Activated CD8-positive, alpha-beta memory T cell treated with anti-CD3 and anti-CD28 coated beads, Interleukin-2, amount 10 ng/mL, durations not matched to agents 7 days and 5 days (primary cell): ENCODE data around the gene CARMIL1. TPM values are rescaled to one million over a fixed set of nuclear protein-coding genes. Genes with fewer than 3 reads are reported as not detected.

ENCODE experiments used
- ATAC-seq: fragments of 150-1000 bp; cut with Tn5 transposase; one replicate; pipeline ENCODE4 v1.10.0; 2021; ENCODE audit warnings: moderate library complexity
- CTCF ChIA-PET: fragments of 350-600 bp; sonication (Branson Sonifier 250); formaldehyde crosslinking; loops from one replicate; lab custom pipeline; 2021; ENCODE audit warnings: antibody characterized with exemption; lab: Charles Lee
- DNase-seq: peaks from one replicate; pipeline ENCODE4 v3.0.0-alpha.2; 2020
- H3K27ac Mint-ChIP-seq: one replicate; pipeline ENCODE4 v1.8.0; 2021; ENCODE audit warnings: mild to moderate bottlenecking, mixed read lengths
- H3K27me3 Mint-ChIP-seq: one replicate; pipeline ENCODE4 v1.8.0; 2021; ENCODE audit warnings: mixed read lengths
- H3K36me3 Mint-ChIP-seq: one replicate; pipeline ENCODE4 v1.8.0; 2021; ENCODE audit warnings: mild to moderate bottlenecking, mixed read lengths
- H3K4me1 Mint-ChIP-seq: one replicate; pipeline ENCODE4 v1.8.0; 2021; ENCODE audit warnings: mixed read lengths
- H3K4me3 Mint-ChIP-seq: one replicate; pipeline ENCODE4 v1.8.0; 2021; ENCODE audit warnings: mild to moderate bottlenecking, moderate library complexity, mixed read lengths
- H3K9me3 Mint-ChIP-seq: one replicate; pipeline ENCODE4 v1.8.0; 2022; ENCODE audit warnings: low read depth, mixed read lengths
- total RNA-seq, 2 experiments: library from RNA; stranded (reverse); gene quantifications; one replicate each; pipeline ENCODE4 v1.2.3, GENCODE V29; 2021

Gene CARMIL1
- total RNA-seq, 2 experiments from 2014 or later, result 3.4 to 3.8 TPM

DNA sequence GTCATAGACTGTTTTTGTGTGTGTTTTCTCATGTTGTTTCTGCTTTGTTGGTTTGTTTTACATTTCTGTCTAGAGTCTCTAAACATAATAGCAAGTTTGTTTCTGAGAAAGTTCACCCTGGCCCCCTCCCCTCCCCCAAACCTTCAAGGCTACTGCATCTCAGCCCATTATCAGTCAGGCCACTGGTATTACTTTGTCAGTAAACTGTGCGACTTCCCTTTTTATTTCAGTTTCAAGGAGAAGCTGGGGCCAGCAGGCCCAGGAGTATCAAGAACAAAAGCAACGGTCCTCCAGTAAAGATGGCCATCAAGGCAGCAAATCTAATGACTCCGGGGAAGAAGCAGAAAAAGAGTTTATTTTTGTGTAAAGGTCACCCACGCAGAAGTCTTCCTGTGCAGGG is 340.0 kb downstream of the CARMIL1 start:
- no peak overlapping the region for H3K27ac Mint-ChIP-seq
- CTCF ChIA-PET, result interaction anchor here (1.6 kb wide), 1 partner anchor 63 kb away, joined by 3 read pairs; no protein-coding TSS in a partner anchor

DNA sequence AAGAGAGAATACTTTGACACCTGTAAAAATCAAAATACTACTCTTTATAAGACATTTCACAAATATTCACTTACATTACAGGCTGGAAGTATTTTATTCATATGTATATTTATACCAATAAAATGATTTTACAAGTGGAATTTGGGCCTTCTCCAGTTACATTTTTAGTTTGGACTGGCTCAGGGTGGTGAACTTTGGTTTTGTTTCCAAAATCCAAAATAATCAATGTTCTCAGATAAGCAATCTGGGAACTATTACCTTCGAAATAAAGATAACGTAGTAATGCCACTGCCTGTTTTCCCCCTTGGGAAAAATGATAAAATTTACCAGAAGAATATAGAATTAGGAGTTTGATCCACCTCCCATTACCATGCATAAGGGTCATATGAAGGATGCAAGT is 341.2 kb downstream of the CARMIL1 start:
- CTCF ChIA-PET, result interaction anchor here (1.6 kb wide), 1 partner anchor 64 kb away, joined by 3 read pairs; no protein-coding TSS in a partner anchor
- Mint-ChIP-seq H3K27me3 (peaks cover 3% of the 10 kb centered on the region), H3K9me3 (no peaks in the 10 kb centered on the region), H3K36me3 (no peaks in the 10 kb centered on the region), H3K27ac (no peak overlapping the region), H3K4me1 (no peaks in the 10 kb centered on the region), H3K4me3 (no peak overlapping the region)
- DNase-seq, result no peak
- ATAC-seq, result no peak

More for the DNA sequence above, 340.0 kb downstream of the CARMIL1 start:
- Mint-ChIP-seq H3K9me3 (no peaks in the 10 kb centered on the region), H3K4me1 (no peaks in the 10 kb centered on the region), H3K27me3 (no peaks in the 10 kb centered on the region), H3K36me3 (no peaks in the 10 kb centered on the region), H3K4me3 (no peak overlapping the region)
- ATAC-seq (no peak), DNase-seq (no peak)

DNA sequence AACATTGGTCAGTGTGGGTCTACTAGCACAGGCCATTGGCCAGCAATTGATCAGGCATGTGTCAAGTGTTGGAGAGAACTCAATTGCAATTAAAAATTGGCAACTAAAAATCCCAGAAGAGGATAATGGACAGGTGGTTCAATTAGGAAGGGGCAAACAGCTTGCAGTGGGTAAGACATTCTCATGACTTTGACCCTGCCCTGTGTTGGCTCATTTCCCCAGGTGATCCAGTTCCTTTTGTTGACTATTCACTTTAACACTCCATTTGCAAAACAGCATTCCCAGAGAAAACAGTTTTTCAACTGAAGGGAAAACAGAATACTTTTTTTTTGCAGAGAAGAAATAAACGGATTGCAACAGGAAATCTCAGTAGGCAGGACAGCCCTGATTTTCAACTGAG is 343.9 kb downstream of the CARMIL1 start:
- Mint-ChIP-seq H3K4me3 (no peak overlapping the region), H3K9me3 (no peaks in the 10 kb centered on the region), H3K36me3 (no peaks in the 10 kb centered on the region), H3K27me3 (peaks cover 3% of the 10 kb centered on the region), H3K4me1 (no peaks in the 10 kb centered on the region), H3K27ac (no peak overlapping the region)
- CTCF ChIA-PET, result no interaction called here
- DNase-seq (no peak), ATAC-seq (no peak)

DNA sequence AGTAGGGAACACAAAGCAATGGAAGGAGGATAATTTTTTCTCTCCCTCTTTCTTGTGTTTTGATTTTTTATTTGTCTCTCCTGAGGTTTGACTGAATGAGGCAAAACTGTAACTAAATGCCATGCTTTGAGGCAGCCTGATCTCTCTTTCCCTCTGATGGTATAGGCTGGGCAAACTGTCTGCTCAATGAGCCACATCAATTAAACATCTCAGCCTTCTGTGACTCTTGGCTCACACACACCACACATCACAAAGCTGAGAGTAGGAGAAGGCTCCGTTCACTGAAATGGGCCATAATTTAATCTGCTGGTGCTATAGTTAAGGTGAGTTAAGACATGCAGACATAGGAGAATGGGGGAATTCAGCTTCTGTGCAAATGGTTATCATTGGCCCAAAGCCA is 344.7 kb downstream of the CARMIL1 start:
- H3K27ac Mint-ChIP-seq, result no peak overlapping the region
- H3K9me3 Mint-ChIP-seq, result no peaks in the 10 kb centered on the region
- H3K4me1 Mint-ChIP-seq, result no peaks in the 10 kb centered on the region
- CTCF ChIA-PET, result interaction anchor here (1.1 kb wide), 1 partner anchor 358 kb away, joined by 3 read pairs; no protein-coding TSS in a partner anchor
- H3K36me3 Mint-ChIP-seq, result no peaks in the 10 kb centered on the region
- H3K27me3 Mint-ChIP-seq, result peaks cover 5% of the 10 kb centered on the region
- no peak overlapping the region for H3K4me3 Mint-ChIP-seq
- DNase-seq, result no peak
- no peak for ATAC-seq

DNA sequence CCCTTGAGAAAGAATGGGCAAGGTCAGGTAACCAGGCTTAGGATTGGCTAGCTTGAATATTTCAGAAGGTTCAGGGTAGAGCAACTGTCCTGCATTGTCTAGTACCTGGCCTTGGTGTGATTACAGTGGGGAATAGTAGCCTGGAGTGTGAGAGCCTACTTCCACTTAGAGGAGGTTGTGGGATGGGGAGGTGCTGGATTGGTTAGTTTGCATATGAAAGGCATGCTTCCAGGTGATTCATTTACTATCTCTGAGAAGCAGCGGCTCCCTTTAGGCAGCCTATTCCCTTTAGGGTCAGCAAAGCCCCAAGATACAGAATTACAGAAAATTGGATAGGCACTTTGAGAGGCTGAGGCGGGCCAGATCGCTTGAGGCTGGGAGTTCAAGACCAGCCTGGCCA is 347.8 kb downstream of the CARMIL1 start:
- peaks cover 8% of the 10 kb centered on the region for H3K27me3 Mint-ChIP-seq
- no peak overlapping the region for H3K4me3 Mint-ChIP-seq
- CTCF ChIA-PET, result interaction anchor here (1.1 kb wide), 1 partner anchor 94 kb away, joined by 3 read pairs; no protein-coding TSS in a partner anchor
- no peaks in the 10 kb centered on the region for H3K4me1 Mint-ChIP-seq
- no peaks in the 10 kb centered on the region for H3K36me3 Mint-ChIP-seq
- no peak overlapping the region for H3K27ac Mint-ChIP-seq
- ATAC-seq (no peak), DNase-seq (no peak)
- no peaks in the 10 kb centered on the region for H3K9me3 Mint-ChIP-seq

DNA sequence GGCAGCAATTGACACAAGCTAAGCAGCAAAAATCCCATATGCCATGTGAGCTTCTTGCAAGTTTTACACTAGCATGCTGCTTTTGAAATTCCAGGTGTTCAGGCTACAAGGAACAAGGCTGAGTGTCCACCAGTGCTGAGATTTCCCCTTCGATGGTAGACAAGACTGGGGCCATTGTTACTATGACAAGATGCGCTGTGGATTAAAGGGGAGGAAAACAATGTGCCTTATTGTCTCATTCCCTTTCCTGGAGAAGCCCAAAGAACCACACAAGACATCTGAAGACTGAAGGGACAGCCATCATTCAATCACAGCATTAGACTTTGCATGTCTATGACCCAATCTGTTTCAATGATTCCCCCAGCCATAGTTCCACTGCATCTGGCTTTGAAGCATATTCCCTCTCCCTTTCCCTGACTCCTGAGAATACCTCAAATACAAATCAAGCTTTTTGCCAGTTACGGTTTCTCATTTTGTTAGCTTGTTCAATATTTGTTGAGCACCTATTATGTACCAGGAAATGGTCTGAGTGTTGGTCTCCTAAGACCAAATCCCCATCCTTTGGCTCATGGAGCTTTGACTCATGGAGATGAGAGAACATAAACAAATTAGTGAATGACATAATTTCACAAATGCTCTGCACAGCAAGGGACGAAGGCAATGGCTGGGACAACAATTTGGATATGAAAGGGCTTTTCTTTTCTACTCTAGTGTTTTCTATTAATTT is 349.5 kb downstream of the CARMIL1 start:
- DNase-seq (no peak), ATAC-seq (no peak)
- no peaks in the 10 kb centered on the region for H3K9me3 Mint-ChIP-seq
- no peaks in the 10 kb centered on the region for H3K4me1 Mint-ChIP-seq
- CTCF ChIA-PET, result no interaction called here
- H3K27ac Mint-ChIP-seq, result no peak overlapping the region
- H3K4me3 Mint-ChIP-seq, result no peak overlapping the region
- peaks cover 8% of the 10 kb centered on the region for H3K27me3 Mint-ChIP-seq
- no peaks in the 10 kb centered on the region for H3K36me3 Mint-ChIP-seq

DNA sequence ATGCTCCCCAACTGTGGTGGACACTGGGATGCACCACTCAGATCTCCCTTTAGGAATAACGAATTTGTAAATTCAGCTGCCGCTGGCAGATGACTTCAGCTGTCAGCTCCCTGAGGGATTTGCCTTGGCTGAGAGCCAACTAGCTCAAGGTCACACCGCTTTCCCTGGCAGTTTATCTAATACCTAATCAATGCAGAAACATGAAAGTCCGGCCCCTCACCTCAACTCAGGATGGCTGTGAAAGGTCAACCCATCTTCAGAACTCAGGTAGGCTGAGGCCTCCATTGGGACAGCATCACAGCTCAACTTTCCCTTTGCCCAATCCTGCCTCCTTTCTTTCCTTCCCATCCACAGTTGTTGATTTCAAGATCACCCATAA is 350.0 kb downstream of the CARMIL1 start:
- Mint-ChIP-seq H3K27me3 (peaks cover 11% of the 10 kb centered on the region), H3K27ac (no peak overlapping the region), H3K36me3 (no peaks in the 10 kb centered on the region), H3K9me3 (no peaks in the 10 kb centered on the region), H3K4me3 (no peak overlapping the region), H3K4me1 (no peaks in the 10 kb centered on the region)
- no peak for ATAC-seq
- CTCF ChIA-PET, result no interaction called here
- no peak for DNase-seq

DNA sequence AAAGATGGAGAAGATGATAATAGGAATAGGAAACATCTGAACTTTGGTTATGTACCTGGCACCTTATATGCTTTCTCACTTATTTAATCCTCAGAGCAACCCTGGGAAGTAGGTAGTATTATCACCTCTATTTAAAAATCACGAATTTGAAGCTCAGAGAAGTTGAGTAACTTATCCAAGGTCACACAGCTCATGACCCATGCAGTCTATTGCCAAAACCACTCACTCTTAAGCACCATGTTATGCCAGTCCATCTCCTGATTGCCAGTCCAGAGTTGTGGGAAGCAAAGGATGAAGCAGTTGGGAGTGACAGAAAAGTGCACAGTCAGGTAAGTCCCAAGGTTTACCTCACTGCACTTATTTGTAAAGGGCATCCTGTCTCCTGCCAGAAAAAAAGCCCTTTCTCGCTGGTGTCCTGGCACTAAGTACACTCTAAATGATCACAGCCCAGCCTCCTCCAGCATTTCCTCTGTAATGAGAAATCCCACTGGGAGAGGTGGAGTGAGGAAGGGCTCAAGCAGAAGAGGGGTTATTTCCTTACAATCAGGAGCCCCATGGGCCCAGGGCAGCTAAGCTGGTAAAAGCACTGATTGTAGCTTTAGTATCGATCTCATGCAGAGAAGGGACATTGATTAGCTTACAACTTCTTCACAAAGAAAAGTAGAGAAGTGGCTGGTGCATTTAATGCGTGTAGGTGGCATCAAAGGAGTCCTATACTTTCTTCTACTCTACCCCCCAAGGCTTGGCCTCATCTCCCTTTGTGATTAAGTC is 351.5 kb downstream of the CARMIL1 start:
- DNase-seq (no peak), ATAC-seq (no peak)
- H3K27me3 Mint-ChIP-seq, result peaks cover 17% of the 10 kb centered on the region
- no peaks in the 10 kb centered on the region for H3K36me3 Mint-ChIP-seq
- H3K4me3 Mint-ChIP-seq, result no peak overlapping the region
- no peaks in the 10 kb centered on the region for H3K4me1 Mint-ChIP-seq
- CTCF ChIA-PET, result no interaction called here
- no peaks in the 10 kb centered on the region for H3K9me3 Mint-ChIP-seq
- H3K27ac Mint-ChIP-seq, result no peak overlapping the region

DNA sequence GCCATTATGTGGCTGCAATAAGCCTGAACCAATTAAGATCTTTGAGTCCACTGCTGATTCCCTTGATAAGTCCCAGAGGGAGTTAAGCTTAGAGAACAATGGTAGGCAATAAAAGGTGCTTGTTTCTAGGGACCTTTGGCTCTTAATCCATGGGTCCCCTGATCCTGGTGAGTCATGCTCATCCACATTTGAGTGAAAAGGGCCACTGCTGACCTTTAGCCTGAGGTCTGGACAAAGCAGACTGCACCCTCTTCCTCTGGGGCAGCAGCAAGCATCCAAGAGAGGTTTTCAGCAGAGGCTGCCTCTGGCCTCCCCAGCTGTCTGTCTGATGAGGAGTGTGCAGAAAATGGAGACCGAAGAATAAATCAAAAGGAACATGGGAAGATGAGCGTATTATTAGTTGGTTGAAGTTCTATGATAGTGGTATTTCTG is 356.7 kb downstream of the CARMIL1 start:
- Mint-ChIP-seq H3K4me3 (no peak overlapping the region), H3K27me3 (peaks cover 38% of the 10 kb centered on the region), H3K36me3 (no peaks in the 10 kb centered on the region), H3K4me1 (no peaks in the 10 kb centered on the region), H3K9me3 (no peaks in the 10 kb centered on the region), H3K27ac (no peak overlapping the region)
- no peak for DNase-seq
- ATAC-seq, result no peak
- CTCF ChIA-PET, result no interaction called here

DNA sequence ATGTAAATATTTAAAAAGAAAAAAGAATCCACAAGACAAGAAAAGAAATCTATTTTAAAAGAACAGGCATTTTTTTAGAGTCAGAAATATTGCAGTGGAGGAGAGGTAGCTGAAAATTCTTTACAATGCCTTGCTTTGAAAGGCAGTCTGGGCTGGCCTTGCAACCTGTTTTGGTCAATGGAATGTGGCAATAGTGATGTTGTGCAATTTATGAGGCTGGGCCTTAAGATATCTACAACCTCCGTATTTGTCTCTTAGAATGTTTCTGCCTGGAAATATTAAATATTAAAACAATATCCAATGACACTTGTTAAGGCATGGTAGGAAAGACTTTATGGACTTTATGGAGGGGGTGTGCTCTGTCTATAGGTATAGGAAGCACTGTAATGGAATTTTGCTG is 358.0 kb downstream of the CARMIL1 start:
- no peaks in the 10 kb centered on the region for H3K9me3 Mint-ChIP-seq
- H3K27me3 Mint-ChIP-seq, result peaks cover 48% of the 10 kb centered on the region
- no peaks in the 10 kb centered on the region for H3K4me1 Mint-ChIP-seq
- no peak overlapping the region for H3K4me3 Mint-ChIP-seq
- CTCF ChIA-PET, result no interaction called here
- no peak for DNase-seq
- no peaks in the 10 kb centered on the region for H3K36me3 Mint-ChIP-seq
- ATAC-seq, result no peak
- H3K27ac Mint-ChIP-seq, result no peak overlapping the region

DNA sequence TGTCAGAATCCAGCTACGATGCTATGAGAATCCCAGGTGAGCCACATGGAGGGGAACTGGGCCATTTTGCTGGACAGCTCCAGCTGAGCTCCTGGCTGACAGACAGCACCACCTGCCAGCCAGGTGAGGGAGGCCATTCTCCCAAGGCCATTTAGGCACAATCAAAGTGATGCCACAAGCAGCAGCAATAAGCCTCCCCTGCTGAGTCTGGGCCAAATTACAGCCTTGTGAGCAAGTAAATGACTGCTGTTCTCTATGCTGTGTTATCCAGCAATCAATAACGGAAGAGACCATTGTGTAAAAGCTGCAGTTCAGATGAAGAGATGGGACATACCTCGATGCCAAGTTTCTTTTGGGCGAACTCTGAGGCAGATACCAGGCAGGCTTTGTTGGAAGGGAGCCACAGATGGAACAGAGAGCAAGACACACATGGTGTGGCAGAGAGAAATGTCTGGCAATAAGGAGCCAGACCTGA is 358.8 kb downstream of the CARMIL1 start:
- no peak for DNase-seq
- Mint-ChIP-seq H3K36me3 (no peaks in the 10 kb centered on the region), H3K27ac (no peak overlapping the region), H3K9me3 (no peaks in the 10 kb centered on the region), H3K4me1 (no peaks in the 10 kb centered on the region), H3K4me3 (no peak overlapping the region), H3K27me3 (peaks cover 56% of the 10 kb centered on the region)
- CTCF ChIA-PET, result no interaction called here
- no peak for ATAC-seq

DNA sequence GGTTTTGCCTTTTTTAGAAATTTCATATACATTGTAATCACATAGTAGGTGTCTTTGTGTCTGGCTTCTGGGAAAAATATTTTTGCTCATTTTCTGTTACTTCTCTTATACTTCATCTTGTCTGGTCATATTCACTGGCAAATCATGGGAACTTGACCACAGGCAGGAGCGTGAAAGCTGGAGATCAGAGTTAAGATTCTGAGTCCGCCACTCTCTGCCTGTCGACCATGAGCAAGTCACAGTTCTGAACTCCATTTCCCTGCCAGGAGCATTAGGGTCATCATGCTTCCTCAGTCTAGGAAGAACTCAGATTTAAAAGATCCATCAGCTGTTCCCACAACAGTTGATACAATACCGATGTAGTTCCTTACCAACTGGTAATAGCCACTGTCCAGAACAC is 360.5 kb downstream of the CARMIL1 start:
- Mint-ChIP-seq H3K9me3 (no peaks in the 10 kb centered on the region), H3K27ac (no peak overlapping the region), H3K27me3 (peaks cover 61% of the 10 kb centered on the region), H3K4me1 (no peaks in the 10 kb centered on the region), H3K36me3 (no peaks in the 10 kb centered on the region), H3K4me3 (no peak overlapping the region)
- no peak for ATAC-seq
- CTCF ChIA-PET, result no interaction called here
- DNase-seq, result no peak

DNA sequence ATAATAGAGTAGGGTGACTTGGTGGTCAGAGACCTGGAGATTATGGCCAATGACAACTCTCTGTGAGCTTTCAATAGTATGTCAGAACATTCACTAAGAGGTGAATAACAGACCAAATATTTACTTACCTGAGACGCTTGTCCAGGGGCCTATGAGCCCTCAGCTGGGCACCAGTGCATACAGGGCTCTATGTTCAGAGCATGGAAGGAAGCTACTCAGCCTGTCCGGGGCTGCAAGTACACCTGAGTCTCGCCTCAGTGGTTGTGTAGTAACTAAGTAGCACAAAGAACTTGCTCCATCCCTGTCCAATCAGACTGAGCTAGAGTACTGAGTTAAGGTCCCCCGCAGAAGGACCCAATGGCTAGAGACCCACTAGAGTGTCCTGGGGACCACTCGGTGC is 361.3 kb downstream of the CARMIL1 start:
- DNase-seq, result no peak
- no peak for ATAC-seq
- peaks cover 62% of the 10 kb centered on the region for H3K27me3 Mint-ChIP-seq
- H3K36me3 Mint-ChIP-seq, result no peaks in the 10 kb centered on the region
- CTCF ChIA-PET, result interaction anchor here (0.5 kb wide), 1 partner anchor 44 kb away, joined by 3 read pairs; no protein-coding TSS in a partner anchor
- H3K9me3 Mint-ChIP-seq, result no peaks in the 10 kb centered on the region
- H3K4me3 Mint-ChIP-seq, result no peak overlapping the region
- H3K4me1 Mint-ChIP-seq, result no peaks in the 10 kb centered on the region
- H3K27ac Mint-ChIP-seq, result no peak overlapping the region
